NCI-H1930 (cell line): ENCODE data around the gene CAMKMT.

Experiments used
- DNase-seq, 2 experiments: peaks; one replicate each; lab custom pipeline; 2025; lab: John Stamatoyannopoulos, UW

The CAMKMT gene

GRCh38 chr2:44688456-44689124, 326.8 kb downstream of the CAMKMT start:
- no peak for DNase-seq

GRCh38 chr2:44689516-44689915, 327.8 kb downstream of the CAMKMT start:
- no peak for DNase-seq

- DNase-seq: no peak
These were observed 329.5 kb downstream of the CAMKMT start for GRCh38 chr2:44691174-44691785.

GRCh38 chr2:44692821-44693220, 331.1 kb downstream of the CAMKMT start:
- DNase-seq: no peak

- no peak for DNase-seq
These were observed 339.1 kb downstream of the CAMKMT start for GRCh38 chr2:44700824-44701223.

- DNase-seq: no peak
These were observed 343.6 kb downstream of the CAMKMT start for GRCh38 chr2:44705356-44705755.

- peak; percentile 55 to 64 for DNase-seq
These were observed 344.2 kb downstream of the CAMKMT start for GRCh38 chr2:44705876-44706480.

GRCh38 chr2:44706681-44707553, 345.2 kb downstream of the CAMKMT start:
- peak; percentile 75 to 83 for DNase-seq

- DNase-seq: no peak
These were observed 346.4 kb downstream of the CAMKMT start for GRCh38 chr2:44707945-44708660.

- no peak for DNase-seq
These were observed 346.9 kb downstream of the CAMKMT start for GRCh38 chr2:44708661-44709000.

- DNase-seq: no peak
These were observed 351.4 kb downstream of the CAMKMT start for GRCh38 chr2:44713170-44713569.

GRCh38 chr2:44715671-44716081, 353.9 kb downstream of the CAMKMT start:
- DNase-seq: no peak

GRCh38 chr2:44716131-44716530, 354.4 kb downstream of the CAMKMT start:
- no peak for DNase-seq

- DNase-seq: no peak
These were observed 356.7 kb downstream of the CAMKMT start for GRCh38 chr2:44718431-44718830.

- no peak for DNase-seq
These were observed 357.8 kb downstream of the CAMKMT start for GRCh38 chr2:44719562-44719961.

- DNase-seq: no peak
These were observed 360.4 kb downstream of the CAMKMT start for GRCh38 chr2:44722026-44722625.

- DNase-seq: no peak
These were observed 362.2 kb downstream of the CAMKMT start for GRCh38 chr2:44723921-44724320.

GRCh38 chr2:44730593-44730992, 368.8 kb downstream of the CAMKMT start:
- DNase-seq: no peak

GRCh38 chr2:44731505-44731904, 369.8 kb downstream of the CAMKMT start:
- DNase-seq: no peak

GRCh38 chr2:44736270-44736942, 374.7 kb downstream of the CAMKMT start:
- no peak for DNase-seq

GRCh38 chr2:44740678-44741077, 378.9 kb downstream of the CAMKMT start:
- DNase-seq: no peak
